HepG2 (cell line): Measurements from ENCODE around the gene TYRP1.

ENCODE experiments used
- PATZ1 ChIP-seq: sonication (generic); formaldehyde crosslinking; IDR thresholded peaks from 2 replicates; pipeline ENCODE4 v1.4.0; 2020; ENCODE audit warnings: missing genetic modification reagents
- PTBP1 ChIP-seq: fragments of 200-400 bp; formaldehyde crosslinking; IDR thresholded peaks from 2 replicates; pipeline ENCODE4 v1.6.1; 2018; ENCODE audit warnings: low read length, low read depth; ENCODE audit not compliant: poor library complexity, severe bottlenecking
- ZHX1 ChIP-seq: sonication (generic); formaldehyde crosslinking; IDR thresholded peaks from 2 replicates; pipeline ENCODE4 v1.8.1; 2022; ENCODE audit warnings: low read depth, mild to moderate bottlenecking, missing genetic modification reagents
- ZSCAN21 ChIP-seq: sonication (generic); formaldehyde crosslinking; IDR thresholded peaks from 2 replicates; pipeline ENCODE4 v1.8.0; 2022; ENCODE audit warnings: mild to moderate bottlenecking, missing genetic modification reagents, moderate library complexity, borderline replicate concordance

GRCh38 chr9:12702160-12702758 lies 9.1 kb downstream of the TYRP1 start:
- TF ChIP-seq ZHX1 (CRISPR knock-in tag): no peak
- no peak for TF ChIP-seq ZSCAN21 (CRISPR knock-in tag)
- TF ChIP-seq PTBP1: no peak
- no peak for TF ChIP-seq PATZ1
